GM21717 (cell line): ENCODE results near the gene SPINK13.
"Not testable (repeated sequence)": the region's sequence is repeated elsewhere in the genome, so short reads cannot be mapped to it uniquely, and the experiment has no call there.

Experiments
- ATAC-seq: cut with Tn5 transposase; IDR thresholded peaks from one replicate; pipeline ENCODE4 v1.9.1; 2021; ENCODE audit warnings: mild to moderate bottlenecking, moderate library complexity; ENCODE audit not compliant: unreplicated experiment

SPINK13 gene

GRCh38 chr5:148311484-148311883 is 42.9 kb downstream of the SPINK13 start:
- no peak for ATAC-seq

- ATAC-seq: no peak
These were observed 43.6 kb downstream of the SPINK13 start, which contains the start of gene SPINK7 for GRCh38 chr5:148312153-148312552. TSS of gene SPINK7 (plus strand) at chr5:148312423. CDS start at chr5:148312484, 61 bp downstream.

GRCh38 chr5:148314187-148314586 is 45.6 kb downstream of the SPINK13 start:
- ATAC-seq: no peak

- no peak for ATAC-seq
These were observed 46.1 kb downstream of the SPINK13 start for GRCh38 chr5:148314731-148315130.

GRCh38 chr5:148320011-148320963 is 51.7 kb downstream of the SPINK13 start:
- not testable (repeated sequence) for ATAC-seq

- ATAC-seq: no peak
These were observed 64.8 kb downstream of the SPINK13 start for GRCh38 chr5:148333262-148333849.

GRCh38 chr5:148335259-148335658 is 66.7 kb downstream of the SPINK13 start, which contains the start of gene SPINK9:
TSS of gene SPINK9 (plus strand) at chr5:148335559. CDS start at chr5:148335614, 55 bp downstream.
- no peak for ATAC-seq
